ENCODE results near the gene BSDC1.

Gene BSDC1

GRCh38 chr1:32376199-32376598, 18.0 kb downstream of the BSDC1 start:
- DNase-seq (ENCODE audit: extremely low read depth, low read depth) = no peak
- TF ChIP-seq CTCF (IDR thresholded peaks at IDR 0.05; ENCODE audit: low read depth, low read length) = no peak

- no peak for DNase-seq (ENCODE audit: extremely low read depth, low read depth)
Measured at GRCh38 chr1:32373996-32374592, 20.1 kb downstream of the BSDC1 start.

GRCh38 chr1:32372149-32372756, 22.0 kb downstream of the BSDC1 start:
- no peak for DNase-seq (ENCODE audit: extremely low read depth, low read depth)
- no peak for TF ChIP-seq CTCF (IDR thresholded peaks at IDR 0.05; ENCODE audit: low read depth, low read length)

More at GRCh38 chr1:32373996-32374592, 20.1 kb downstream of the BSDC1 start:
- TF ChIP-seq CTCF (IDR thresholded peaks at IDR 0.05; ENCODE audit: low read depth, low read length) = no peak

GRCh38 chr1:32367912-32368635, 26.2 kb downstream of the BSDC1 start:
- DNase-seq (ENCODE audit: extremely low read depth, low read depth) = no peak
- TF ChIP-seq CTCF (IDR thresholded peaks at IDR 0.05; ENCODE audit: low read depth, low read length) = no peak

GRCh38 chr1:32365445-32365844, 28.8 kb downstream of the BSDC1 start:
- TF ChIP-seq CTCF (IDR thresholded peaks at IDR 0.05; ENCODE audit: low read depth, low read length) = no peak
- no peak for DNase-seq (ENCODE audit: extremely low read depth, low read depth)

GRCh38 chr1:32364836-32365235, 29.4 kb downstream of the BSDC1 start:
- no peak for TF ChIP-seq CTCF (IDR thresholded peaks at IDR 0.05; ENCODE audit: low read depth, low read length)
- no peak for DNase-seq (ENCODE audit: extremely low read depth, low read depth)

GRCh38 chr1:32363713-32364112, 30.5 kb downstream of the BSDC1 start:
- TF ChIP-seq CTCF (IDR thresholded peaks at IDR 0.05; ENCODE audit: low read depth, low read length) = no peak
- DNase-seq (ENCODE audit: extremely low read depth, low read depth) = no peak
